Esophagus squamous epithelium (tissue), 5 donors: Measurements from ENCODE around the gene REPIN1. TPM values are rescaled to one million over a fixed set of nuclear protein-coding genes. Genes with fewer than 3 reads are reported as not detected.

Experiments used
- DNase-seq: peaks from one replicate; lab custom pipeline; 2025; lab: John Stamatoyannopoulos, UW
- H3K27ac ChIP-seq, 4 donors: fragments of 200-600 bp; sonication (generic); one replicate each; pipeline ENCODE4 v1.5.1; 2016 to 2019; ENCODE audit warnings: mild to moderate bottlenecking in 1 of 4
- H3K27me3 ChIP-seq, 4 donors: fragments of 200-600 bp; sonication (generic); 1 replicate in 3 of 4; 2 replicates in 1 of 4; pipeline versions ENCODE4 v1.5.1 to v1.6.0; 2017 to 2021; ENCODE audit warnings: antibody characterized with exemption in 1 of 4
- H3K36me3 ChIP-seq, 3 donors: fragments of 200-600 bp; sonication (generic); one replicate each; pipeline ENCODE4 v1.5.1; 2016 to 2019
- H3K4me1 ChIP-seq, 3 donors: fragments of 200-600 bp; sonication (generic); one replicate each; pipeline ENCODE4 v1.5.1; 2017 to 2019
- H3K4me3 ChIP-seq, 4 donors: fragments of 200-600 bp; sonication (generic); 1 replicate in 3 of 4; 2 replicates in 1 of 4; pipeline ENCODE4 v1.5.1; 2016 to 2019; ENCODE audit warnings: mild to moderate bottlenecking in 2 of 4, moderate library complexity in 1 of 4
- H3K9me3 ChIP-seq, 3 donors: fragments of 200-600 bp; sonication (generic); one replicate each; pipeline ENCODE4 v1.5.1; 2016 to 2019
- POLR2A ChIP-seq, 4 donors: fragments of 450-650 bp; IDR thresholded peaks; one replicate each; pipeline ENCODE4 v1.6.1; 2017; ENCODE audit warnings: antibody characterized with exemption in 4 of 4, mild to moderate bottlenecking in 4 of 4, moderate library complexity in 3 of 4
- WGBS, 2 donors: methylation state at CpG; one replicate each; pipeline ENCODE4 v1.1.5; 2018; 5-methylcytosine and 5-hydroxymethylcytosine counted together
- intact Hi-C: fragments of 100-400 bp; cut with DNase I; formaldehyde crosslinking; loops from one replicate; pipeline ENCODE4 v1.15.0; 2022
- total RNA-seq, 4 donors: library from RNA; depleted of rRNA; stranded (reverse); fragments of >200 nt; gene quantifications; one replicate each; pipeline ENCODE4 v1.1.0, GENCODE V29; 2016
- TF ChIP-seq, protein P1 (sequence below), 6 experiments: fragments of 450-650 bp in 4 of 6; fragments of 200-600 bp in 2 of 6; sonication (generic) in 2 of 6; IDR thresholded peaks; one replicate each; pipeline ENCODE4 v1.5.1; 2016 to 2019; ENCODE audit warnings: antibody characterized with exemption in 6 of 6, mild to moderate bottlenecking in 4 of 6, moderate library complexity in 4 of 6
- donor health status: DM: yes; HTN: yes; CAD: no.

Gene REPIN1
- total RNA-seq, 4 donors from 2014 or later = 42.8 to 75.7 (median 63.2) TPM

DNA sequence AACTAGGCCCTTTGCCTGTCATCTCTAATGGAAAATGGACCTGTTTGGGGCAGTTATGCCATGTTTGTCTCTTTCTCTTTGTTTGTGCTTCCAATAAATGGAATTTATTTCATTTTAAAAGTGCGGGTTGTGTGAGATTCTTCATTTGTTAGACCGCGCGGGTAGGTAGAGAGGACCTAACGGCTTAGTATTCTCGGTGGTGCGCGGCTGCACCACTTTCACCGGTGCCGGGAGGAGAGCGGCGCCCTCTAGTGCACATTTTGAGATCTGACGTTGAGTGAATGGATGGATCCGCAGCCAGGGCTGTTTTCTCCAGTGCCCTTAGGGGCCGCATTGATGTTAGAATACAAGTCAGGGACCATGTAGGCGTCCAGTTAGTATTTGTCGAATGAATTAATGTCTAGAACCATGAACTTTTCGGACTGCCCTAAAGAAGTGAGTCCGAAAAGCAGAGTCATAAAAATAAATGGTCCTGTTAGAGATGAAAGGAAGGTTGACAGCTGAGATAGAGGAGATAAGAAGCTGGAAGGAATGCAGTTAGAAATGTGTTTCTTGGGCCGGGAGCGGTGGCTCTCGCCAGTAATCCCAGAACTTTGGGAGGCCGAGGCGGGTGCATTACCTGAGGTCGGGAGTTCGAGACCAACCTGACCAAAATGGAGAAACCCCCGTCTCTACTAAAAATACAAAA is 52.5 kb downstream of the REPIN1 start:
- intact Hi-C loops = loop anchor here (5.0 kb wide), 1 partner anchor 64 kb away; no protein-coding TSS in a partner anchor

DNA sequence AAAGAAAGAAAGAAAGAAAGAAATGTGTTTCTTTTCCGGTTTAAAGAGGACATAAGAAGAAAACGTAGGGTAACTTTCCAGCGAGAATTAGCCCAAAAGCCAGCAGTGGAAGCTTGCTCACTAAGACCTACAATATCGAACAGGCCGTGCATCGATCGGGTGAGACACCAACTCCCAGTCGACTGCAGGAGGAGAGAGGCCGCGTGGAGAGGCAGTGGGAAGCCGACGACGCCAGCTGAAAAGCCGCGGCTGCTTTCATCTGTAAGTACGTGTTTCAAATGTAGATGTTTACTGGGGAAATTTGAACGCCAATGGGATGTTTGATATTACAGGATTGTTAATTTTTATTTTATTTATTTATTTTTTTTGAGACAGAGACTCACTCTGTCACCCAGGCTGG is 53.2 kb downstream of the REPIN1 start:
- Histone ChIP-seq H3K9me3 (no peaks in the 10 kb centered on the region), H3K4me1 (peaks cover 0 to 8% (median 0%) of the 10 kb centered on the region in 3 donors), H3K27ac (no peak overlapping the region), H3K27me3 (no peaks in the 10 kb centered on the region), H3K36me3 (no peaks in the 10 kb centered on the region), H3K4me3 (no peak overlapping the region)
- no peak for DNase-seq
- WGBS, 2 donors = 78 to 80% methylated on average over 17 of the region's 17 CpGs
- no peak for TF ChIP-seq POLR2A (IDR thresholded peaks at IDR 0.05)
- TF ChIP-seq, protein P1, sequence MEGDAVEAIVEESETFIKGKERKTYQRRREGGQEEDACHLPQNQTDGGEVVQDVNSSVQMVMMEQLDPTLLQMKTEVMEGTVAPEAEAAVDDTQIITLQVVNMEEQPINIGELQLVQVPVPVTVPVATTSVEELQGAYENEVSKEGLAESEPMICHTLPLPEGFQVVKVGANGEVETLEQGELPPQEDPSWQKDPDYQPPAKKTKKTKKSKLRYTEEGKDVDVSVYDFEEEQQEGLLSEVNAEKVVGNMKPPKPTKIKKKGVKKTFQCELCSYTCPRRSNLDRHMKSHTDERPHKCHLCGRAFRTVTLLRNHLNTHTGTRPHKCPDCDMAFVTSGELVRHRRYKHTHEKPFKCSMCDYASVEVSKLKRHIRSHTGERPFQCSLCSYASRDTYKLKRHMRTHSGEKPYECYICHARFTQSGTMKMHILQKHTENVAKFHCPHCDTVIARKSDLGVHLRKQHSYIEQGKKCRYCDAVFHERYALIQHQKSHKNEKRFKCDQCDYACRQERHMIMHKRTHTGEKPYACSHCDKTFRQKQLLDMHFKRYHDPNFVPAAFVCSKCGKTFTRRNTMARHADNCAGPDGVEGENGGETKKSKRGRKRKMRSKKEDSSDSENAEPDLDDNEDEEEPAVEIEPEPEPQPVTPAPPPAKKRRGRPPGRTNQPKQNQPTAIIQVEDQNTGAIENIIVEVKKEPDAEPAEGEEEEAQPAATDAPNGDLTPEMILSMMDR (IDR thresholded peaks at IDR 0.05) = no peak
- intact Hi-C loops = loop anchor here (5.0 kb wide), 1 partner anchor 65 kb away; no protein-coding TSS in a partner anchor

More for the DNA sequence above, 52.5 kb downstream of the REPIN1 start:
- Histone ChIP-seq H3K36me3 (no peaks in the 10 kb centered on the region), H3K4me3 (no peak overlapping the region), H3K27me3 (no peaks in the 10 kb centered on the region), H3K27ac (no peak overlapping the region), H3K4me1 (peaks cover 0 to 8% (median 0%) of the 10 kb centered on the region in 3 donors), H3K9me3 (no peaks in the 10 kb centered on the region)
- TF ChIP-seq, protein P1 (IDR thresholded peaks at IDR 0.05) = peak; percentile 58 to 87 (median 86)
- no peak for TF ChIP-seq POLR2A (IDR thresholded peaks at IDR 0.05)
- 15 to 27% methylated on average over 18 to 27 of the region's 27 CpGs for WGBS, 2 donors
- DNase-seq = no peak

Other genes with a start within 250 kb of the REPIN1 start
- gene LRRC61, start 45.5 kb upstream of the REPIN1 start, total RNA-seq = 10 to 100 TPM; 12.1 to 24.5 (median 14.5) TPM
- 10 to 100 TPM in 3 of 4 donors, 1 to 10 TPM in 1; 8.3 to 25.6 (median 17.4) TPM for gene ACTR3C, start 45.3 kb upstream of the REPIN1 start, total RNA-seq
- gene RARRES2, start 27.2 kb upstream of the REPIN1 start, total RNA-seq = 100 to 1,000 TPM in 1 of 4 donors, 10 to 100 TPM in 1, 1 to 10 TPM in 2; 1.1 to 111 (median 14.9) TPM
- 1 to 10 TPM; 1.2 to 2.3 (median 1.8) TPM for gene ZNF775, start 10.5 kb downstream of the REPIN1 start, total RNA-seq
- 10 to 100 TPM in 1 of 4 donors, 1 to 10 TPM in 1, under 1 TPM in 2; 0.38 to 12.2 (median 2.4) TPM for gene GIMAP8, start 81.8 kb downstream of the REPIN1 start, total RNA-seq
- gene GIMAP7, start 146.1 kb downstream of the REPIN1 start, total RNA-seq = 10 to 100 TPM in 1 of 4 donors, 1 to 10 TPM in 2, under 1 TPM in 1; 0.64 to 18.1 (median 3.3) TPM
- gene GIMAP4, start 198.6 kb downstream of the REPIN1 start, total RNA-seq = 10 to 100 TPM in 2 of 4 donors, 1 to 10 TPM in 2; 2.1 to 23.7 (median 12.1) TPM